ENCODE data around the gene VIPR2.

GRCh38 chr7:159019111-159019510 is 125.6 kb downstream of the VIPR2 start:
- TF ChIP-seq CTCF (IDR thresholded peaks at IDR 0.05) (no peak), POLR2A (IDR thresholded peaks at IDR 0.05) (no peak)
